ENCODE results near the gene SHISAL1.

DNA sequence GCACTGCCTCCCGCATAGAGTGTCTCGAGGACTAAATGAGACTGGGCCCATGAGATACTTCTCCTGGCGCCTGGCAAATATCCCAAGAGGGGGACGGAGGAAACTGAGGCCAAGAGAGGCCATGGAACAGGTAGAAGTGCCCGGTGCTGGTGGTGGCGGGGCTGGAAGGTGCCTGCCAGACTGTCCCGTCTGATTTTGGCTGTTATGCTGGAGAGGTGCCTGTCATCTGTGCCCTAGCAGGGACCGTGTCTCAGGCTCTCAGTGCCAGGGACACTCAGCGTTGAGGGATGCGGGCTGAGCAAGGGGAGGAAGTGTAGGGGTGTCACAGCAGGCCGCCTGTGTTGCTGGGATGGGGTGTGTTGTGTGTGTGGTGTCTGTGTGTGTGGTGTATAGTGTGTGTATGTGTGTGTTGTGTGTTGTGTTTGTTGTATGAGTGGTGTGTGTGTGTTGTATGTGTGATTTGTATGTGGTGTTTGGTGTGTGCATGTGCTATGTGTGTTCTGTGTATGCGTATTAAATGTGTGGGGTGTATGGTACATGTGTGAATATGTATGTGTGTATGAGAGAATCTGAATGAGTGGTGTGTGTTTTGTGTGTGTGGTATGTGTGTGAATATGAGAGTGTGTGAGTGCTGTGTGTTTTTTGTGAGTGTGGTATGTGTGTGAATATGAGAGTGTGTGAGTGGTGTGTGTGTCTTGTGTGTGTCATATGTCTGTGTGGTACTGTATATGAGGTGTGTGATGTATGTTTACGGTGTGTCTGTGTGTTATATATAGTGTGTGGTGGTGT lies 21.3 kb upstream of the SHISAL1 start:
- TF ChIP-seq, protein P1, sequence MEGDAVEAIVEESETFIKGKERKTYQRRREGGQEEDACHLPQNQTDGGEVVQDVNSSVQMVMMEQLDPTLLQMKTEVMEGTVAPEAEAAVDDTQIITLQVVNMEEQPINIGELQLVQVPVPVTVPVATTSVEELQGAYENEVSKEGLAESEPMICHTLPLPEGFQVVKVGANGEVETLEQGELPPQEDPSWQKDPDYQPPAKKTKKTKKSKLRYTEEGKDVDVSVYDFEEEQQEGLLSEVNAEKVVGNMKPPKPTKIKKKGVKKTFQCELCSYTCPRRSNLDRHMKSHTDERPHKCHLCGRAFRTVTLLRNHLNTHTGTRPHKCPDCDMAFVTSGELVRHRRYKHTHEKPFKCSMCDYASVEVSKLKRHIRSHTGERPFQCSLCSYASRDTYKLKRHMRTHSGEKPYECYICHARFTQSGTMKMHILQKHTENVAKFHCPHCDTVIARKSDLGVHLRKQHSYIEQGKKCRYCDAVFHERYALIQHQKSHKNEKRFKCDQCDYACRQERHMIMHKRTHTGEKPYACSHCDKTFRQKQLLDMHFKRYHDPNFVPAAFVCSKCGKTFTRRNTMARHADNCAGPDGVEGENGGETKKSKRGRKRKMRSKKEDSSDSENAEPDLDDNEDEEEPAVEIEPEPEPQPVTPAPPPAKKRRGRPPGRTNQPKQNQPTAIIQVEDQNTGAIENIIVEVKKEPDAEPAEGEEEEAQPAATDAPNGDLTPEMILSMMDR (IDR thresholded peaks at IDR 0.05; ENCODE audit: low read length), result no peak
- no peak for TF ChIP-seq EZH2 (IDR thresholded peaks at IDR 0.05; ENCODE audit: borderline replicate concordance, low read length)
